Thyroid gland (tissue), 4 donors: ENCODE measurements around the gene PPP1R15A. TPM values are rescaled to one million over a fixed set of nuclear protein-coding genes. Genes with fewer than 3 reads are reported as not detected.

Experiments
- DNase-seq, 2 donors: peaks; one replicate each; pipeline ENCODE4 v3.0.0-alpha.2; 2019
- H3K27ac ChIP-seq, 3 donors: fragments of 200-600 bp; sonication (generic); 1 replicate in 2 of 3; 2 replicates in 1 of 3; pipeline ENCODE4 v1.5.1; 2016 to 2019; ENCODE audit warnings: mild to moderate bottlenecking in 1 of 3, moderate library complexity in 1 of 3
- H3K27me3 ChIP-seq: fragments of 200-600 bp; sonication (generic); one replicate; pipeline ENCODE4 v1.5.1; 2019
- H3K36me3 ChIP-seq, 2 donors: fragments of 200-600 bp; sonication (generic); one replicate each; pipeline ENCODE4 v1.5.1; 2016 to 2019
- H3K4me1 ChIP-seq, 2 donors: fragments of 200-600 bp; sonication (generic); one replicate each; pipeline ENCODE4 v1.5.1; 2017 to 2019
- H3K4me3 ChIP-seq, 3 donors: fragments of 200-600 bp; sonication (generic); replicated peaks in 1 of 3; 1 replicate in 2 of 3; 2 replicates in 1 of 3; pipeline ENCODE4 v1.5.1; 2016; ENCODE audit warnings: mild to moderate bottlenecking in 1 of 3
- H3K9me3 ChIP-seq: fragments of 200-600 bp; sonication (generic); one replicate; pipeline ENCODE4 v1.5.1; 2017
- CTCF ChIP-seq, 6 experiments: fragments of 200-600 bp in 3 of 6; fragments of 450-650 bp in 3 of 6; sonication (generic) in 3 of 6; IDR thresholded peaks; one replicate each; pipeline ENCODE4 v1.5.1; 2016 to 2019; ENCODE audit warnings: antibody characterized with exemption in 6 of 6, mild to moderate bottlenecking in 2 of 6, inconsistent platforms in 1 of 6, moderate library complexity in 1 of 6
- POLR2A ChIP-seq, 2 donors: fragments of 450-650 bp; IDR thresholded peaks; one replicate each; pipeline ENCODE4 v1.6.1; 2017; ENCODE audit warnings: antibody characterized with exemption in 2 of 2, mild to moderate bottlenecking in 2 of 2, moderate library complexity in 1 of 2
- WGBS, 2 donors: methylation state at CpG; one replicate each; pipeline ENCODE4 v1.1.5; 2017; 5-methylcytosine and 5-hydroxymethylcytosine counted together
- intact Hi-C: fragments of 100-400 bp; cut with DNase I; formaldehyde crosslinking; loops from one replicate; pipeline ENCODE4 v1.15.1; 2023
- total RNA-seq, 4 donors: library from RNA; depleted of rRNA; stranded (reverse); fragments of >200 nt; gene quantifications; one replicate each; pipeline ENCODE4 v1.2.3, GENCODE V29; 2016

Gene PPP1R15A
- total RNA-seq: 10 to 100 TPM; 18.7 to 31.7 (median 24.2) TPM

GRCh38 chr19:48872182-48872883, at the start of gene PPP1R15A:
TSS of gene PPP1R15A (plus strand) at chr19:48872421. CDS start at chr19:48873234, 813 bp downstream.
- Histone ChIP-seq H3K27ac (peak within 1 kb of the TSS; percentile 96 to 100 (median 100)), H3K36me3 (peaks cover 17 to 26% of the 10 kb centered on the region in 2 donors), H3K4me3 (peak within 1 kb of the TSS; percentile 56 to 100 (median 73)), H3K27me3 (no peaks in the 10 kb centered on the region), H3K9me3 (no peaks in the 10 kb centered on the region), H3K4me1 (peaks cover 36 to 58% of the 10 kb centered on the region in 2 donors)
- WGBS, 2 donors: 0% methylated on average over 16 to 43 of the region's 53 CpGs
- TF ChIP-seq POLR2A (IDR thresholded peaks at IDR 0.05) (peak; percentile 98 to 99), CTCF (IDR thresholded peaks at IDR 0.05) (peak in 3 of 6 experiments; percentile 3 to 48 (median 24))
- intact Hi-C loops: no loop called here
- DNase-seq: peak; percentile 98

GRCh38 chr19:48822514-48822913, 49.7 kb upstream of the PPP1R15A start:
- Histone ChIP-seq H3K4me1 (peaks cover 22 to 32% of the 10 kb centered on the region in 2 donors), H3K36me3 (no peaks in the 10 kb centered on the region), H3K27me3 (no peaks in the 10 kb centered on the region), H3K27ac (no peak overlapping the region), H3K9me3 (no peaks in the 10 kb centered on the region), H3K4me3 (no peak overlapping the region)
- 94% methylated on average over 2 of the region's 2 CpGs for WGBS, 2 donors
- no peak for TF ChIP-seq POLR2A (IDR thresholded peaks at IDR 0.05)
- TF ChIP-seq CTCF (IDR thresholded peaks at IDR 0.05): no peak
- no peak for DNase-seq
- intact Hi-C loops: no loop called here

- DNase-seq: peak; percentile 68 to 71
- no peak overlapping the region for H3K4me3 ChIP-seq
- no peaks in the 10 kb centered on the region for H3K9me3 ChIP-seq
- 75% methylated on average over 8 of the region's 8 CpGs for WGBS, 2 donors
- H3K36me3 ChIP-seq: no peaks in the 10 kb centered on the region
- H3K4me1 ChIP-seq: peaks cover 7 to 14% of the 10 kb centered on the region in 2 donors
- intact Hi-C loops: no loop called here
- TF ChIP-seq CTCF (IDR thresholded peaks at IDR 0.05) (peak in 4 of 6 experiments; percentile 5 to 41 (median 27)), POLR2A (IDR thresholded peaks at IDR 0.05) (no peak)
- H3K27ac ChIP-seq: peak overlapping the region in 2 of 3 donors; percentile 24 to 56
- H3K27me3 ChIP-seq: no peaks in the 10 kb centered on the region
Measured at GRCh38 chr19:48826606-48827020, 45.6 kb upstream of the PPP1R15A start.

- intact Hi-C loops: loop anchor here (10.0 kb wide), 1 partner anchor 185 kb away; the partner anchor contains the start of gene CA11
- H3K4me3 ChIP-seq: no peak overlapping the region
- no peaks in the 10 kb centered on the region for H3K27me3 ChIP-seq
- H3K27ac ChIP-seq: no peak overlapping the region
- no peaks in the 10 kb centered on the region for H3K9me3 ChIP-seq
- no peak for DNase-seq
- H3K36me3 ChIP-seq: no peaks in the 10 kb centered on the region
- 70 to 79% methylated on average over 9 of the region's 9 CpGs for WGBS, 2 donors
- no peak for TF ChIP-seq POLR2A (IDR thresholded peaks at IDR 0.05)
- no peak for TF ChIP-seq CTCF (IDR thresholded peaks at IDR 0.05)
- peaks cover 7 to 11% of the 10 kb centered on the region in 2 donors for H3K4me1 ChIP-seq
Measured at GRCh38 chr19:48830088-48830487, 42.1 kb upstream of the PPP1R15A start.

- intact Hi-C loops: loop anchor here (10.0 kb wide), 1 partner anchor 186 kb away; the partner anchor contains the start of gene CA11
- no peak for DNase-seq
- Histone ChIP-seq H3K4me3 (no peak overlapping the region), H3K27me3 (no peaks in the 10 kb centered on the region), H3K4me1 (peaks cover 10 to 11% of the 10 kb centered on the region in 2 donors), H3K36me3 (no peaks in the 10 kb centered on the region), H3K9me3 (no peaks in the 10 kb centered on the region), H3K27ac (no peak overlapping the region)
- WGBS, 2 donors: 93 to 97% methylated on average over 4 of the region's 4 CpGs
- no peak for TF ChIP-seq CTCF (IDR thresholded peaks at IDR 0.05)
- TF ChIP-seq POLR2A (IDR thresholded peaks at IDR 0.05): no peak
Measured at GRCh38 chr19:48830965-48831364, 41.3 kb upstream of the PPP1R15A start.
